IPS-15b (cell line): ENCODE measurements around the gene DCN.
A peak's percentile ranks its signal among the peaks of the same experiment; 100 is the strongest.

ENCODE experiments used
- H3K27me3 ChIP-seq: one replicate; pipeline ENCODE4 v1.6.1; 2013; ENCODE audit warnings: low read length; ENCODE audit not compliant: control insufficient read depth, insufficient read depth
- H3K36me3 ChIP-seq: one replicate; pipeline ENCODE4 v1.6.1; 2013; ENCODE audit warnings: low read length; ENCODE audit not compliant: control insufficient read depth, insufficient read depth
- H3K4me1 ChIP-seq: one replicate; pipeline ENCODE4 v1.6.1; 2013; ENCODE audit warnings: mild to moderate bottlenecking, low read length; ENCODE audit not compliant: control insufficient read depth, insufficient read depth
- H3K4me3 ChIP-seq: one replicate; pipeline ENCODE4 v1.5.1; 2013; ENCODE audit warnings: low read depth, low read length
- H3K9ac ChIP-seq: one replicate; pipeline ENCODE4 v1.6.1; 2013; ENCODE audit warnings: low read depth, mild to moderate bottlenecking, low read length
- H3K9me3 ChIP-seq: one replicate; pipeline ENCODE4 v1.6.1; 2013; ENCODE audit warnings: mild to moderate bottlenecking, low read length; ENCODE audit not compliant: control insufficient read depth, insufficient read depth

Gene DCN, protein sequence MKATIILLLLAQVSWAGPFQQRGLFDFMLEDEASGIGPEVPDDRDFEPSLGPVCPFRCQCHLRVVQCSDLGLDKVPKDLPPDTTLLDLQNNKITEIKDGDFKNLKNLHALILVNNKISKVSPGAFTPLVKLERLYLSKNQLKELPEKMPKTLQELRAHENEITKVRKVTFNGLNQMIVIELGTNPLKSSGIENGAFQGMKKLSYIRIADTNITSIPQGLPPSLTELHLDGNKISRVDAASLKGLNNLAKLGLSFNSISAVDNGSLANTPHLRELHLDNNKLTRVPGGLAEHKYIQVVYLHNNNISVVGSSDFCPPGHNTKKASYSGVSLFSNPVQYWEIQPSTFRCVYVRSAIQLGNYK

DNA sequence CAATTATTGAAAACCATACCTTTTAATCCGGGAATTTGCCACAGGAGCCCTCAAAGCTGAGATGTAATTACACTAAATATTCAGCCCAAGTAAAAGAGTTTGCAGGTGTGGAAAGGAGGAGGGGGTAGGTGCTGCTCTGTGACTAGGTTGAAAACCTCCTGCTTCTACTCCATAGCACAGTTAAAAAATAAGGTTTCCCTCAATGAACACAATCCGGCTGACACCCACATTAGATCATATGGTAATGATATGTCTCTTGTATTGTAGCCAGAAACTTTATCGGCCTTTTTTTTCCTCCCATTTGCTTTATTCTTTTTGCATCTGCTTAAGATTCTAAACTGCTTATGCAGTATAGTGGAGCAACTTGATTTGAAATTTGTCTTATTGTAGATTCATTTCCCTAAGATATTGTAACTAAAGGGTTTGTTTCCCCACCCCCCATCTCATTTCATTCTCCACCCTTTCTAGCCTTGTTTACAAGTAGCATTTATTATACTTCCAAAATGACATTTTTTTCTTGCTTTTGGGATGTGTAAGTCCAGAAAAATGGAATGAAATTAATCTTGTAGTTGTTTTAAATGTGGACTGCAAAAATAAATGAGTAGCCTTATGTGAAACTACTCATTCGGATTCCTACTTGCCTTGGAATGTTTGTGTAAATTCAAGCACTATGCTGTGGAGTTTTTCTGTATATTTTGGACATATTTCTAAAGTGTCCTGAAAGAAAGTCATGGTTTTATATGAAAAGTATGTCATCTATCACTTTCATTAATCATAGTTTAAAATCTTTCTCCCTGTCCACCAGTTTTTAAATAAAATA, at the start of gene DCN:
Gene DCN, minus strand, starts transcription at position 182 of the 820 bp plus-strand sequence. CDS start 4,265 bp downstream, outside the sequence.
- Histone ChIP-seq H3K9ac (peak within 1 kb of the TSS; percentile 32), H3K27me3 (no peaks in the 10 kb centered on the region), H3K36me3 (no peaks in the 10 kb centered on the region), H3K4me3 (no peak within 1 kb of the TSS), H3K4me1 (peaks cover 5% of the 10 kb centered on the region), H3K9me3 (no peaks in the 10 kb centered on the region)

DNA sequence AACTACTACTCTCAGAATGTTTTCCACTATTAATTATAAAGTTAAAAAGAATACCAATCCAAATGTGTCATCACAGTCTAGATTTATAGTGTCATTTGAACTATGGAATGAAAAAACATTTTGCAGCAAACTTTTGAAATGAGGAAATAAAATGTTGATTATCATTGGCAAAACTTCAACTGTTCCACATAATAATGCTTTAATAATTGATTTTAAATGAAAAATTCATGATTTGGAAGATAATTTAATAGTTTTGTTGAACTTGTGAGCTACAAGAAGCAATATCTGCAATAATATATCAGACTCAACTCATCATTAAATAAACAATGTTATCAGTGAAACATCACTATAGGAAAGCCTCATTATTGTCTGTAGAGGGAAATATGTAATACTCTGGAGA, 48.2 kb upstream of the DCN start:
- Histone ChIP-seq H3K4me3 (no peak overlapping the region), H3K4me1 (no peaks in the 10 kb centered on the region), H3K27me3 (no peaks in the 10 kb centered on the region), H3K9me3 (no peaks in the 10 kb centered on the region), H3K9ac (no peak overlapping the region), H3K36me3 (no peaks in the 10 kb centered on the region)

DNA sequence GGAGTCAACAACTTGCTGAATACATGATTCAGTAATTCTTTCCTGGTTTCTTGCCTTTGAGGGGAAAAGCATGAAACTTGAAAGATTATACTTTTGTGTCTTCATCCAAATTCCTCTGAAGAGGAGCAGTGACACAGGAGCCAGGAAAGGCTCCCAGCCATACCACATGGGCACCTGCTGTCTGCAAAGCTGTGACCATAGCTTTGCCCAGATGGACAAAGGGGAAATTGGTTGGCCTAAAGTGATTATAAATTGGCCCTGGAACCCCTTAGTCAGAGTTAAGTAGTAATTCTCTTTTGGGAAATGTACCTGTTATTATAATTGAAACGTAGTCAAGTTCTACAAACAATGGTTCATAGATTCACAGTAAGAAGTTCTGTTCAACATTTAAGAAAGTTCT, 44.3 kb upstream of the DCN start:
- Histone ChIP-seq H3K4me1 (no peaks in the 10 kb centered on the region), H3K9ac (no peak overlapping the region), H3K36me3 (no peaks in the 10 kb centered on the region), H3K4me3 (no peak overlapping the region), H3K9me3 (no peaks in the 10 kb centered on the region), H3K27me3 (no peaks in the 10 kb centered on the region)

DNA sequence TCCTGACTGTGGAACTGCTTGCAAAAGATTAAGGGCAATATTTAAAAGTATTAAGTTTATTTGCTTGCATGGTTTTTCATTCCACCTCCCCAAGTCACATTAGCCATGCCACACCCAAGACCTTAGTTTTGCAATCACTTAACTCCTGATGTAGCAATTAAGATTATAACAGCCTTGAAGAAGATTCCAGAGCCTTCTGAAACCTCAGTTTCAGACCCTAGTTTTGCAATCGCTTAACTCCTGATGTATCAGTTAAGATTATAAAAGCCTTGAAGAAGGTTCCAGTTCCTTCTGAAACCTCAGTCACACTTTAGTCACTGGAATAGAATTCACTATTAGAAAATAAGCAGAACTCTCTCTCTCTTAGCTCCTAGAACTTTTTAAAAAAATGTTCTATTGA, 42.7 kb upstream of the DCN start:
- H3K27me3 ChIP-seq = no peaks in the 10 kb centered on the region
- no peaks in the 10 kb centered on the region for H3K36me3 ChIP-seq
- H3K9me3 ChIP-seq = no peaks in the 10 kb centered on the region
- no peaks in the 10 kb centered on the region for H3K4me1 ChIP-seq
- H3K4me3 ChIP-seq = no peak overlapping the region
- no peak overlapping the region for H3K9ac ChIP-seq

DNA sequence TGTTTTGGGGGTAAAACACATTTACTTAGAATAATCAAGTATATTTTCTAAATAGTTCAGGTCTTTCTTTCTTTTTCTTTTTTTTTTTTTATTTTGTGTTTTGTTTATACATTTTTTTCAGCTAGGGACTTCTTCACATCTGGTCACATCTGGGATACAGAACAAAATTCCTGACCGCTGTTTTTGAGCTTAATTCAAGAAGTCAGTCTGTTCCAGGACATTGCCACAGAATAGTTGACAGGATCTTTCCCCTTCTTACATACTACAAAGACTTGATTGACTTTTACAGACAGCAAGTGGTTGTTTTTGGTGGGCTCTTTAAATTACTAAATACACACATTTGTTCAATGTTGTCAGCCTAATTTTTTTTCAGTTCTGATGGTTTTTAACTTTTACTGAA, 41.8 kb upstream of the DCN start:
- Histone ChIP-seq H3K36me3 (no peaks in the 10 kb centered on the region), H3K27me3 (no peaks in the 10 kb centered on the region), H3K4me1 (no peaks in the 10 kb centered on the region), H3K9me3 (no peaks in the 10 kb centered on the region), H3K4me3 (no peak overlapping the region), H3K9ac (no peak overlapping the region)

DNA sequence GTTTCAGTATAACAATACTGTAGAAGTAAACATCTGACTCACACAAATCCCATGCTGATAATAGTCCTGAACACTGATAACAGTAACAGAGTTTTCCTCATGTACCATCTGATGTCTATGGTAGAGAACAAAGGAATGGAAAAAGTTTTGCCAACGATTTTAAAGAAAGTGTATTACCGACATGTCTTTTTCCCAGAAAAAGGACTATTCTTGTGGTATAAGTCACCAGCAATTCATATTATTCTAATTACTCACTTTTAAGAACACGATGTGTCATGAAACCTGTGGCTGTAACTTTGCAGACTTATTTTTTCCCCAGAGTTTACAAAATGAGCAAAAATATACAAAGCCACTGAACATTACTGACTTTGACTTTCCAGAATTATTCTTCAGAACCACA, 40.1 kb upstream of the DCN start:
- Histone ChIP-seq H3K36me3 (no peaks in the 10 kb centered on the region), H3K4me3 (no peak overlapping the region), H3K4me1 (no peaks in the 10 kb centered on the region), H3K9ac (no peak overlapping the region), H3K27me3 (no peaks in the 10 kb centered on the region), H3K9me3 (no peaks in the 10 kb centered on the region)

DNA sequence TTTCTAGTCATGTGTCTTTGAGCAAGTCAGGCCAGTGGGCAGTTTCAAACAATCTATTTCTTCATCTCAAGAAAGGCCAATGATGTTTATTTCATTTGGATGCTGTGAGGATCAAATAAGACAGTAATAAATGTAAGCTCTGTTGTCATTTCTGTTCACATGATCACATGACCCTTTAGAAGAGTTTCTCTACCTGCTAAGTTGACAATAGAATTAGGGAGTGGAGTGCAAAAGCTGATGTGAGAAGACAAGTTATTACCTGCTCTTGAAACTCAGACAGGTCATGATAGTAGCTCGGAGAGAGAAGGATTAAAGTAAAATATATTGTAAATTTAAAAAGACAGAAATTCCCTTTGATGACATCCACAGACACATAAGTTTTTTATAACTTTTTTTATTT, 37.3 kb upstream of the DCN start:
- no peaks in the 10 kb centered on the region for H3K27me3 ChIP-seq
- no peaks in the 10 kb centered on the region for H3K9me3 ChIP-seq
- H3K9ac ChIP-seq = no peak overlapping the region
- H3K4me1 ChIP-seq = no peaks in the 10 kb centered on the region
- no peaks in the 10 kb centered on the region for H3K36me3 ChIP-seq
- no peak overlapping the region for H3K4me3 ChIP-seq

DNA sequence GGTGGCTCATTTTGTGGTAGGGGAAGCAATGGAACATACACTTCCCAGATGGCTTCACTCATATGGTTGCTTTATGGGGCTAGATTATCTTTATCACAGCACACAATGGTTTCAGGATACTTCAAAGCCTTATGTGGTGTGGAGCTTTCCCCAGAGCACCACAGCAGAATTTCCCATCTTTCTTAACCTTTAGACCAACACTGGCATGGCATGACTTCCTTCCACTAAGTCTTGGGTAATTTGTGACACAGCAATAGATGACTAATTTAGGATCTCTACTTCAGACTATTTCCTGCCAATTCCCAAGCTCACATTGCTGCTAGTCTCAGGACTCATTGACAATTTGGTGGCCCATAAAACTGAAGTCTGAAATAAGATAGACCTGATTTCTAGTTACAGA, 36.9 kb upstream of the DCN start:
- Histone ChIP-seq H3K9ac (no peak overlapping the region), H3K36me3 (no peaks in the 10 kb centered on the region), H3K4me1 (no peaks in the 10 kb centered on the region), H3K4me3 (no peak overlapping the region), H3K27me3 (no peaks in the 10 kb centered on the region), H3K9me3 (no peaks in the 10 kb centered on the region)

DNA sequence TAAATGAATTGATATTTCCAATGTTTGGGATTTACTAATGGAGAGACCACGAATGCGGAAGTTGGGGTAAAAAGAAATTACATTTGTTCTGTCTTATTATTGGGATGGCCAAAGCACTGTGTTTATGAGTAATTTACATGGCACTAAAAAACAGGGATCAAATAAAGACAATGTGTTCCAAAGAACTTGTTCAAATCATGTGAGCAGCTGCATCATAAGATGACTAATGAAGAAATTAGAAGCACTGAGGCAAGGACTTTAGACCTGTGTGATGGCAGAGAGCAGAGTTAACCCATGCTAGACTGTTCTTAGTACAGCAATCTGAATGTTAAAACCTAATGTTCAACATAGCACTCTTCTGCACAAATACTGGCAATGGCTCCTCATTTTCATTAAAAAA, 34.3 kb upstream of the DCN start:
- Histone ChIP-seq H3K4me3 (no peak overlapping the region), H3K36me3 (no peaks in the 10 kb centered on the region), H3K9me3 (no peaks in the 10 kb centered on the region), H3K4me1 (no peaks in the 10 kb centered on the region), H3K27me3 (no peaks in the 10 kb centered on the region), H3K9ac (no peak overlapping the region)

DNA sequence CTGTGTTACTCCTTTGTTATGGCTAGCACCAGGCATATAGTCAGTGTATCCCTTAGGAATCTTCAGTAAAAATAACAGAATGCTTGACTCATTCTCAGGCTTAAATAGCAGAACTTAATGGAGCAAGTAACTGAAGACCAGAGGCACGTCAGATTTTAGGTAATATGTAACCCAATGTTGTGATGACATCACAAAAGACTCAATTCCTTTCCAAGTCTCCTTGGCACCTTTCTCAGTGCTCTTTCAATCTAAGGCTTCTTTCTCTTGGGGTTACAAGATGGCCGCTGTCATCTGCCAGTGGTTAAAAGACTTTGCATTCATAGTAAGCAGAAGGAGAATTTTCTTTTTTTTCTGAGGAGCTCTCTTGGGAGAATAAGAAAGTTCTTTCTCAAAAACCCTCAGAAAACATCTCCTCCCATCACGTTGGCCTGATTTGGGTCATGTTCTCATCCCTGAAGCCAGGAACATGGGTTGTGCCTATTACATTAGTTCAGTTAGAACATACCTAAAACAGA, 33.4 kb upstream of the DCN start:
- Histone ChIP-seq H3K9me3 (no peaks in the 10 kb centered on the region), H3K36me3 (no peaks in the 10 kb centered on the region), H3K27me3 (no peaks in the 10 kb centered on the region), H3K4me1 (no peaks in the 10 kb centered on the region), H3K4me3 (no peak overlapping the region), H3K9ac (no peak overlapping the region)

DNA sequence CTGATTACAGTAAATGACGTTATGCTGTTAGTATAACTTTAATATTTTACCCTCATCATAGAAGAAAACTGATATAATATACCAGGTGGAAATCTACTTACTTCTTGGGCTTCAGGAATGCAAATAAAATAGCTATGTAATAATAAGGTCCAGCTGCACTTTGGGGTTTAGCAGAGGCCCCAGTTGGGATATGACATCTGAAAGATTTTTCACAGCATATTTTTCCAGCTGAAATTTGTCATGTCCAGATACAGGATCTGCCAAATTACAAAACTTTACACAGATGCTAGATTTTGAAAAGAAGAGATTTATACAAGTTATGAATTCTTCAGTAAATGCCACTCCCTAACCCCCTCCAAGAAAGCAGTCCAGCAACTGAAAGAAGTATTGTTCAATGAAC, 29.2 kb upstream of the DCN start:
- Histone ChIP-seq H3K36me3 (no peaks in the 10 kb centered on the region), H3K27me3 (no peaks in the 10 kb centered on the region), H3K9me3 (no peaks in the 10 kb centered on the region), H3K4me1 (no peaks in the 10 kb centered on the region), H3K4me3 (no peak overlapping the region), H3K9ac (no peak overlapping the region)

DNA sequence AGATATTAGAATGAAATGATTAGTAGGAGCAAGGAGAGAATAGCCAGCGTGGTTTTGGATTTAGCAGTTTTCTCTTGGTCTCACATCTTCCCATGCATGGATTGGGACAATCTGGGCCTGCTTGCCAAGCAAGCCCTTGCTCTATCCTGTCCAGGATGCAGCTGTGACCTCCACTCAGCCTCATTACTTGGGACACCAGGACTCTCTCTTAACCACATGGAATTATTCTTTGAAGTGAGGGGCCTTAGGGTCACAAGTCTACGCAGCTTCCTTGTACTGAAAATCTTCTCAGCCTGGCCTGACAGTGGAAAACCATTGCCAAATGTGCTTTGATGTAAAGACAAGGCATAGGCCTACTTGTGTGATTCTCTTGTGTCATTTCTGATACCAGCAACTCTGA, 28.0 kb upstream of the DCN start:
- Histone ChIP-seq H3K4me1 (no peaks in the 10 kb centered on the region), H3K9ac (no peak overlapping the region), H3K4me3 (no peak overlapping the region), H3K36me3 (no peaks in the 10 kb centered on the region), H3K27me3 (no peaks in the 10 kb centered on the region), H3K9me3 (no peaks in the 10 kb centered on the region)
